ENCODE results near the gene C1QTNF12.

Gene C1QTNF12, protein sequence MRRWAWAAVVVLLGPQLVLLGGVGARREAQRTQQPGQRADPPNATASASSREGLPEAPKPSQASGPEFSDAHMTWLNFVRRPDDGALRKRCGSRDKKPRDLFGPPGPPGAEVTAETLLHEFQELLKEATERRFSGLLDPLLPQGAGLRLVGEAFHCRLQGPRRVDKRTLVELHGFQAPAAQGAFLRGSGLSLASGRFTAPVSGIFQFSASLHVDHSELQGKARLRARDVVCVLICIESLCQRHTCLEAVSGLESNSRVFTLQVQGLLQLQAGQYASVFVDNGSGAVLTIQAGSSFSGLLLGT

DNA sequence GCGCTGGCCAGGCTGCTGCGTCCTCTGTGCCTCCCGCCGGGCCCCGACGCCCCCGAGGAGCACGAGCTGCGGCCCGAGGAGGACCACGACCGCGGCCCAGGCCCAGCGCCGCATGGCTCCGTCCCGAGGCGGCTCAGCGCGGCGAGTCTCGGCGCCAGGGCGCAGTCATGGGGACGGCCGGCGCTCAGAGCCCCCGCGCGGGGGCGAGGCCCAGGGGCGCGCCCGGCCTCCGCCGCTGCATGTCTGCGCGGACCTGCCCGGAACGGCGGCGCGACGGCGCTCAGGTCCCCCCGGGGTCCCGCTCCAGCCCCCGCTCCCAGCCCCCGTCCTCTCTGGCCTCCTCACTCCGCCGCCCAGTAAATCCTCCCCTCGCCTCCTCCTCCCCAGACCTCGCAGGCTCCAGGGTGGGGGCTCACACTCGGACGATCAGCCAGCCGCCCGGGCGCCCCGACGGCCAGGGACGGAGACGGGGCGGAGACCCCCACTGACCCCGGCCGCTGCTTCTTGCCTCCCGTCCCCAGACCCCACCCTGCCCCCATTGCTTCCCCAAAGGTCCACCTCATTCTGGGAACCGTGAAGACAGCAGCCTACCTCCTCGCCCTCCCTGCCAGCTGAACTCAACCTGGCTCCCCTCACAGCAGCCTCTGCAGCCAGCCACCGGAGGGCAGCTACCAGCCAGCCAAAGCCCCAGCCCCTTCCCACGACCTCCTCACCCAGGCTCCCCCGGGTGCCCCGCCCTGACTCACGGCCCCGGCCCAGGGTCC, at the start of gene C1QTNF12:
Gene C1QTNF12, minus strand, starts transcription at position 146 of the 764 bp plus-strand sequence. Its CDS starts 32 bp downstream, at position 114.
- DNase-seq (ENCODE audit: low spot score) = no peak

DNA sequence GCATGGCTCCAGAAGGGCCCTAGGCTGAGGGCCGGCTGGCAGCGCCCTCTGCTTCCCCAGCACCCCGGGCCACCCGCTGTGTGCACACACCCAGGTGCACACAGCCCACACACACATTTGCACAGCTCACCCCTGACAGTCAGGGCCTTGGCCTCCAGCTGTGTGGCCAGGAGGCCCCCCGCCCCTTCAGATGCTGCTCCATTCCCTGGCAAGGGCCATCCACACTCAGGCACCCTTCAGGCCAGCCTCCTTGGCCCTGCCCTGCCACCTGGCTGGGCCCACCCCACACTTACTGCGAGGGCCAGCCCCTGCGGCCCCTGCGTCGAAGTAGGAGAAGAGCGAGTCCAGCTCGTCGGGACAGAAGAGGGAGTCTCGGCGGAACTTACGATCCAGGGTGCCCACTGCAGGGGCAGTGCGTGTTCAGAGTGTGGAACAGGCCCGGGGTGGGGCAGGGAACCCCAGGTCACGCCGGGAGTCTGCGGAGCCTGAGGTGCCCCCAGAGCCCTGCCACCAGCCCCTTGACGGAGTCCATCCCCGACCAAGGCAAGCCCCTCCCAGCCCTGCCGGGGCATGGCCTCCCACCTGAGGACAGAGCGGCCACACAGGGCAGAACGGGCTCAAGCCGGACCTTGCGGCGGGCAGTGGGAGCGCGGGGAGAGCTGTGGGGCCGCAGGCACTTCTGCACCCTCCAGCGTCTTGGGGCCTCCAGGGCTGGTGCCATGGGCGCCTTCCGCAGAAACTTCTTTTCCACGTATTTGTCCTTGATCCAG, 48.8 kb upstream of the C1QTNF12 start:
- DNase-seq (ENCODE audit: low spot score) = no peak

DNA sequence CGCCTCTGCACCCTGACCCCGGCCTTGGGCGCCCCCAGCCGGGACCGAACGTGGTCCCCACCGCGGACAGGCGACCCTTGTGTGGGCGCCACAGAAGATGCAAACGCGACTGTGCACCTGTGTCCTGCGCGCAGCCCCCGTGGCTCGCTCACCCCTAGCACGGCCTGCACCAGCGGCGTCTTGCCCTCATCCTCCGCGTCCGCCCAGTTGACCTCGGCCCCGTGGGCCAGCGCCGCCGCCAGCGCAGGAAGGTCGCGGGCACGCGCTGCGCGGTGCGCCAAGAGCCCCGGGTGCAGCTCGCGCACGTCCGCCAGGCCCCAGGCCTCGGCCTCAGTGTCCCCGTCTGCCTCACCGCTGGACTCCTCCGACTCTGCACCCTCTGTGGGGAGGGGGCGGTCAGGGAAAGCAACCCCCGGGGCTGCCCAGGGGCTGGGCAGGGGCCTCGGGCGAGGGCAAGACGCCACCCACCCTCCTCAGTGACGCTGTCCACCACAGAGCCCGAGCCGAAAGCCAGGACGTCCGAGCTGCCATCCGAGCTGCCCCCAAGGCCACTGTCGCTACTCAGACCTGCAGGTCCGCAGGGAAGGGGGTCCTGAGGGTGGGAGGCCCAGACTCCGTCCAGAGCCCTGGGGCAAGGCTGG, 47.8 kb upstream of the C1QTNF12 start:
- no peak for DNase-seq (ENCODE audit: low spot score)

DNA sequence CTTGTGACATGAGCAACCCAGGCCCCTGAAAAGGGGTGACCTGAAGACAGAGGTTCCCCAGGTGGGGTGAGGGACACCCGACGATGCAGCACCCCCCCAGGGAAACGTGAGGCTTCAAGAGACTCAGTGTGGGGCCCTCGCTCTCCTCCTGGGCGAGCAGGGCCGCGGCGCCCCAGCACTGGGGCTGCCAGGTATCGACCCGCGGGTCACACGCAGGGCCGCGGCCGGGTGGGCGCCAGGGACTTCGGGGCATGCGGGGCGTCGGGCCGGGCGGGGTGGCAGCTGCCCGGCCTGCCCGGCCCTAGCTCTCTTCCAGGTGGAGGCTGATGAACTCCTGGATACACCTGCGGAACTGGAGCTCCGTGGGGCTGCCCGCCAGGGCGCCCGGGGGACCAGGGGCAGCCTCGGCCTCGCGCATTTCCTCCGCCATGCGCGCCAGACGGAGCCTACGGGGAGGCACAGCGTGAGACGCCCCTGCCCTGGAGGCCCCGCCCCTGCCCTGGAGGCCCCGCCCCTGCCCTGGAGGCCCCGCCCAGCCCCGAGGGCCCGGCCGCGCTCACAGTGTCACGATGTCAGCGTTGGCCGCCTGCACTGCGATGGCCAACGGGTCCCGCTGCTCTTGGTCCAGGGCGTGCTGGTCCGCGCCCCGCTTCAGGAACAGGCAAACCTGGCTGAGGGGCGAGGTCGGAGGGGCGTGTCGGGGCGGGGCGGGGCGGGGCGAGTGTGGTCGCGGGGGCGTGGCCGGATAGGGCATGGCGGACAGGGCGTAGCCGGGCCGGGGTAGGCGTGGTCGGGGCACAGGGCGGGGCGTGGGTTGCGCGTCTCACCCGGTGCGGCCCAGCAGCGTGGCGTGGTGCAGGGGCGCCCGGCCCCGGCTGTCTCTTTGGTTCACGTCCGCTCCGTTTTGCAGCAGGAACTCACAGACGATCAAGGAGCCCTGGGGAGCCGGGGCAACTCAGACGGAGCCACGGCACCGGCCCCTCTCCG, 47.0 kb upstream of the C1QTNF12 start:
- DNase-seq (ENCODE audit: low spot score) = no peak

GRCh38 chr1:1292851-1293250, 46.3 kb upstream of the C1QTNF12 start:
- no peak for DNase-seq (ENCODE audit: low spot score)

DNA sequence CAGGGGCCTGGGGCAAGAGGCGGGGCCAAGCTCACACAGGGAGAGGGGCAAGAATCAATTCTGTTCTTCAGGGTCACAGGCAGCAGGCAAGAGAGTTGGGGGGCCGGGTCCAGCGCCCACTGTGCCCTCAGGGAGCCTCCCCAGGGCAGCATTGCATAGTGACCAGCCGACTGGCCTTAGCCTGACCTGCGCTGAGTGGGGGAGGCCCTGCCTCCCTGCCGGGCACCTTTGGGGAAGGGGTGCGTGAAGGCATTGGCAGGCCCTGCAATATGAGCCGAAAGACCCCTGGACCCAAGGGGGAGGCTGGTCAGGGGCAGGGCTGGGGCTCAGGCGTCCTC, 45.9 kb upstream of the C1QTNF12 start:
- no peak for DNase-seq (ENCODE audit: low spot score)

- peak; percentile 87 for DNase-seq (ENCODE audit: low spot score)
Observed at GRCh38 chr1:1291548-1292441, 45.3 kb upstream of the C1QTNF12 start.

DNA sequence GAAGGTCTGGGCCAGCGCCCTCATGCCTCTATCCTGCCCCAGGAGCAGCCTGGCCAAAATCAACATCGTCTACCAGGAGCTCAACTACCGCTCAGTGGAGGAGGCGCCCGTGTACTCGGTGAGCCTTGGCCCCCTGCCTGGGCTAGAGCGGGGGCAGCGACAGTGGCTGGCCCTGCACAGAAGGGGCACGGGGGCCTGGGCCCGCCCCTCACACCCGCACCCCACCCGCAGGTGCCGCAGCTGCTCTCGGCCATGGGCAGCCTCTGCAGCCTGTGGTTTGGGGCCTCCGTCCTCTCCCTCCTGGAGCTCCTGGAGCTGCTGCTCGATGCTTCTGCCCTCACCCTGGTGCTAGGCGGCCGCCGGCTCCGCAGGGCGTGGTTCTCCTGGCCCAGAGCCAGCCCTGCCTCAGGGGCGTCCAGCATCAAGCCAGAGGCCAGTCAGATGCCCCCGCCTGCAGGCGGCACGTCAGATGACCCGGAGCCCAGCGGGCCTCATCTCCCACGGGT, 44.6 kb upstream of the C1QTNF12 start:
- no peak for DNase-seq (ENCODE audit: low spot score)

DNA sequence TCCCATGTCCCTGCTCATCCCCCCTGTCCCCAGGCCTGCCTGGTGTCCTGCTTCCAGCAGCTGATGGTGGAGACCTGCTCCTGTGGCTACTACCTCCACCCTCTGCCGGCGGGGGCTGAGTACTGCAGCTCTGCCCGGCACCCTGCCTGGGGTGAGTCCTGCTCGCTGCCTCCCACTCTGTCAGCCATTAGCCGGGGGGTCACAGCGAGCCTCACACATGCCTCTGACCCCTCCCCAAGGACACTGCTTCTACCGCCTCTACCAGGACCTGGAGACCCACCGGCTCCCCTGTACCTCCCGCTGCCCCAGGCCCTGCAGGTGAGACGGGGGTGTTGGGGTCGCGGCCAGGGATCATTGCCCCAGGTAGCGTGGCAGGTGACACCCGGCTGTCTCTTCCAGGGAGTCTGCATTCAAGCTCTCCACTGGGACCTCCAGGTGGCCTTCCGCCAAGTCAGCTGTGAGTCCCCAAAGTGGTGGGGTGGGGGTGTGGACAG, 43.8 kb upstream of the C1QTNF12 start:
- peak; percentile 21 for DNase-seq (ENCODE audit: low spot score)

DNA sequence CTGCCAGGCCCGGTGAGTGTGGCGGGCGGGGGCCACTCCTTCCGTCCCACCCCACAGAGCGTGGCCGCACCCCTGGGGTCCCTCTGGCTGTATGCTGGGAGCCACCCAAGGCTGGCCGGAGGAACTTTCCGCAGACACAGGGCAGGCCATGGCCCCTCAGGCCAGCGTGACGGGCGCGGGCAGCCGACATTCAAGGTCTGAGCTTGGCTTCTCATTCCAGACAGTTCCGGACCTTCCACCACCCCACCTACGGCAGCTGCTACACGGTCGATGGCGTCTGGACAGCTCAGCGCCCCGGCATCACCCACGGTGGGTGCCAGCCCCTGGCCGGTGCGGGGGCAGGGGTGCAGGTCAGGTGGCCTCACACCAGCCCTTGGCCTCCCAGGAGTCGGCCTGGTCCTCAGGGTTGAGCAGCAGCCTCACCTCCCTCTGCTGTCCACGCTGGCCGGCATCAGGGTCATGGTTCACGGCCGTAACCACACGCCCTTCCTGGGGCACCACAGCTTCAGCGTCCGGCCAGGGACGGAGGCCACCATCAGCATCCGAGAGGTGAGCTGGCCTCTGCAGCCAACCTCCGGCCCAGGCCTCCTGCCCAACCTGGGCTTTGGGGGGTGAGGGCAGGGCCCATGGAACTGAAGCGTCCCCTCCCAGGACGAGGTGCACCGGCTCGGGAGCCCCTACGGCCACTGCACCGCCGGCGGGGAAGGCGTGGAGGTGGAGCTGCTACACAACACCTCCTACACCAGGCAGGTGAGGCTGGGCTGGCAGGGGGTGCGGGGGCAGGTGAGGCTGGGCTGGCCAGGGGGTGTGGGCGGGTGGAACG, 41.0 kb upstream of the C1QTNF12 start:
- no peak for DNase-seq (ENCODE audit: low spot score)

GRCh38 chr1:1286313-1287261, 40.1 kb upstream of the C1QTNF12 start:
- DNase-seq (ENCODE audit: low spot score) = no peak

- DNase-seq (ENCODE audit: low spot score) = no peak
Observed at GRCh38 chr1:1285611-1286311, 39.2 kb upstream of the C1QTNF12 start.

GRCh38 chr1:1285102-1285571, 38.6 kb upstream of the C1QTNF12 start:
- no peak for DNase-seq (ENCODE audit: low spot score)

DNA sequence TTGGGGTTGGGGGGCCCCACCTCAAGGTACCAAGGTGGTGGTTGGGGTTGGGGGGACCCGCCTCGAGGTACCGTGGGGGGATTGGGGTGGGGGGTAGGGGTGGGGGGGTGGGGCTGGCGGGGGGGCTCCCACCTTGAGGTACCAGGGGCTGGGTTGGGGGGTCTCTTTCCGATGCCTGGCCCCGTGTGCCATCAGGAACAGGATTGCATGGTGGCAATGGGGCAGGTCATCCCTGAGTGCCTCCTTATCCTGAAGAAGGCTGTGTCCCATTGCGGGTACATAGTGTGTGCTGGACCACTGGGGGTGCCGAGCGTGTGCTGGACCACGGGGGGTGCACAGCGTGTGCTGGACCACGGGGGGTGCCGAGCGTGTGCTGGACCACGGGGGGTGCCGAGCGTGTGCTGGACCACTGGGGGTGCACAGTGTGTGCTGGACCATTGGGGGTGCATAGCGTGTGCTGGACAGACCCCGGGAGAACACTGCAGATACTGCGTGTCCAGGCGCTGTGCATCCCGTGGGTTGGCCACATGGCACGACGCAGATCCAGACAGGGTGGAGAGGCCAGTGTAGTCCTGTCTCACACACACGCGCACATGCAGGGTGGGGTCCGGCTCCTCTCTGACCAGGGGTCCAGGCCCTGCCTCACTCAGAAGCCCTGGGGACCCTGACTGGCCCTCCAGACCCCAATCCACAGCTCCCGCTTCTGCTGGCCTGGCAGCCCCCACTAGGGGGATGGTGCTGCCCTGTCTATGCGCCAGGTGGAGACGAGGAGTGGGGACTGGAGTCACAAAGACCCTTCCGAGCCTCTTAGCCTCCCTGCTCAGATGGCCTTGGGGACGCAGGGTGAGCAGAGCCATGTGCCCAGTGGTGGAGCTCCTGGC, 37.9 kb upstream of the C1QTNF12 start:
- no peak for DNase-seq (ENCODE audit: low spot score)

- DNase-seq (ENCODE audit: low spot score) = peak; percentile 11
Observed at GRCh38 chr1:1283821-1284220, 37.3 kb upstream of the C1QTNF12 start.

- DNase-seq (ENCODE audit: low spot score) = no peak
Observed at GRCh38 chr1:1282998-1283397, 36.5 kb upstream of the C1QTNF12 start.
